Measurements from ENCODE around the gene GBE1. TPM values are rescaled to one million over a fixed set of nuclear protein-coding genes. Genes with fewer than 3 reads are reported as not detected.
A peak's percentile ranks its signal among the peaks of the same experiment; 100 is the strongest.

The GBE1 gene
- total and polyA plus RNA-seq, 11 donors = 32.3 to 204 (median 95.9) TPM

DNA sequence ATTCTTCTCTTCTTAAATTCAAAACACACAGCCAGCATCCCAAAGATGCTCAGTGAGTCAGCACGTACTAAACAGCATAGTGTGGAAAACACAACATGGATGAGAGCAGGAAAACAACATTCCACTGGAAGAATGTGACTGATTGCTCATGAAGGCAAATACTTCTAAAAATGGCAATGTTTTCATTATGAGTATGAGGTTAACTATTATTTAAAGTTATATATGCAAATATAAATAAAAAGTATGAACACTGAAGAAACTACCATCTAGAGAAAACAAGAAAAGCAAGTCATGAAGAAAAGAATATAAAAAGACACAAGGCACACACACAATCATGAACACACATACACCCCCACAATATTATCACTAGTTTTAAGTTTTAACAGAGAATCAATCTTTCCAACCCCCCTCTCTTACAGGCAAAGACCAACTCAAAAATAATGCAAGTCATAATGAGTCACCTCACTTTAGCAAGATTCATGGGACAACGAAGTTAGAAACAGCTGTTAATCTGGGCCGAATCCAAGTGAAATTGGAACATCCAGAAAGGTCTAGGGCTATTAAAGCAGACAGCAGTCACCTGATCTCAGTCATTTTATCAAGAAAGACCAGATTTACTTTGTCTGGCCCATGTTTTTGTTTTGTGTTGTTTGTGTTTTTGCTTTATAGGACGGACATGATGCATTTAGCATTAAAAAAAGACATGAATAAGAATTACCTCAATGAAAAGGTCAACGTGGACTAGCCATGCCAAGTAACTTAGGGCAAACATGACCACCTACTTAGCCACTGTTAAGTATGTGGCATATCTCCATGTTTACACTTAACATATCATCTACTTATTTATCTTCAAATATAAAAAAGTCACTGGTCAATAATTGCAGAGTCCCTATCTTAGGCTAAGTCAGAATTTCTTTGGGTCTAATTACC is 18.1 kb downstream of the GBE1 start:
- H3K27me3 ChIP-seq = no peaks in the 10 kb centered on the region
- peak; percentile 42 to 80 (median 61) for ATAC-seq
- no peaks in the 10 kb centered on the region for H3K9me3 ChIP-seq
- peak overlapping the region; percentile 24 to 85 (median 76) for H3K27ac ChIP-seq
- peak in 1 of 5 donors; percentile 35 for DNase-seq
- no peaks in the 10 kb centered on the region for H3K36me3 ChIP-seq
- H3K4me3 ChIP-seq = no peak overlapping the region
- 39 to 43% (median 41%) methylated on average over 5 of the region's 5 CpGs for WGBS, 4 donors
- TF ChIP-seq POLR2A (IDR thresholded peaks at IDR 0.05) = no peak
- TF ChIP-seq, protein P1, sequence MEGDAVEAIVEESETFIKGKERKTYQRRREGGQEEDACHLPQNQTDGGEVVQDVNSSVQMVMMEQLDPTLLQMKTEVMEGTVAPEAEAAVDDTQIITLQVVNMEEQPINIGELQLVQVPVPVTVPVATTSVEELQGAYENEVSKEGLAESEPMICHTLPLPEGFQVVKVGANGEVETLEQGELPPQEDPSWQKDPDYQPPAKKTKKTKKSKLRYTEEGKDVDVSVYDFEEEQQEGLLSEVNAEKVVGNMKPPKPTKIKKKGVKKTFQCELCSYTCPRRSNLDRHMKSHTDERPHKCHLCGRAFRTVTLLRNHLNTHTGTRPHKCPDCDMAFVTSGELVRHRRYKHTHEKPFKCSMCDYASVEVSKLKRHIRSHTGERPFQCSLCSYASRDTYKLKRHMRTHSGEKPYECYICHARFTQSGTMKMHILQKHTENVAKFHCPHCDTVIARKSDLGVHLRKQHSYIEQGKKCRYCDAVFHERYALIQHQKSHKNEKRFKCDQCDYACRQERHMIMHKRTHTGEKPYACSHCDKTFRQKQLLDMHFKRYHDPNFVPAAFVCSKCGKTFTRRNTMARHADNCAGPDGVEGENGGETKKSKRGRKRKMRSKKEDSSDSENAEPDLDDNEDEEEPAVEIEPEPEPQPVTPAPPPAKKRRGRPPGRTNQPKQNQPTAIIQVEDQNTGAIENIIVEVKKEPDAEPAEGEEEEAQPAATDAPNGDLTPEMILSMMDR (IDR thresholded peaks at IDR 0.05) = no peak
- intact Hi-C loops (cut with DNase I) = loop anchor here in 1 of 10 donors (5.0 kb wide), 1 partner anchor 36 kb away; no protein-coding TSS in a partner anchor
- H3K4me1 ChIP-seq = peaks cover 5 to 62% (median 47%) of the 10 kb centered on the region in 12 donors

DNA sequence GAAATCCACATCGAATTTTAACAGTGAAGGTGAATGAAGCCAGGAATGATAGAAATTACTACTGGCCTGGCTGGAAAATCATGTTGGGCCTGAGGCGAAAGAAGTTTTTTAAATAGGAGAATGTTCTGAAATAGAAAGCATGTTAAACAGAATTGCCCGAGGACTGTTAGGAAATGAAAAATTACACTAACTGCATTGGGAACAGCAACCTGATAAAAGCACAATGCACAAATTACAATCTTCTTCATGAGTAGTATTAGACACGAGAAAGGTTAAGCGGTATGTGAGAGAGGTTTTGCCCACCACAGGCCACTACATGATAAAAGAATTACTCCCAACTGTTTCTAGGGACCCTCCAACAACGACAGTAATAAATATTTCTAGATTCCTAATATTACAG is 18.9 kb downstream of the GBE1 start:
- H3K4me1 ChIP-seq = peaks cover 5 to 62% (median 47%) of the 10 kb centered on the region in 12 donors
- peak overlapping the region in 1 of 12 donors; percentile 4 for H3K4me3 ChIP-seq
- no peaks in the 10 kb centered on the region for H3K36me3 ChIP-seq
- DNase-seq = no peak
- no peaks in the 10 kb centered on the region for H3K27me3 ChIP-seq
- TF ChIP-seq, protein P1 (IDR thresholded peaks at IDR 0.05) = no peak
- no peak for TF ChIP-seq POLR2A (IDR thresholded peaks at IDR 0.05)
- no peaks in the 10 kb centered on the region for H3K9me3 ChIP-seq
- H3K27ac ChIP-seq = peak overlapping the region; percentile 24 to 85 (median 76)
- WGBS, 4 donors = 55 to 76% (median 65%) methylated on average over 6 of the region's 6 CpGs
- no peak for ATAC-seq
- intact Hi-C loops (cut with DNase I) = loop anchor here in 1 of 10 donors (5.0 kb wide), 1 partner anchor 35 kb away; no protein-coding TSS in a partner anchor

DNA sequence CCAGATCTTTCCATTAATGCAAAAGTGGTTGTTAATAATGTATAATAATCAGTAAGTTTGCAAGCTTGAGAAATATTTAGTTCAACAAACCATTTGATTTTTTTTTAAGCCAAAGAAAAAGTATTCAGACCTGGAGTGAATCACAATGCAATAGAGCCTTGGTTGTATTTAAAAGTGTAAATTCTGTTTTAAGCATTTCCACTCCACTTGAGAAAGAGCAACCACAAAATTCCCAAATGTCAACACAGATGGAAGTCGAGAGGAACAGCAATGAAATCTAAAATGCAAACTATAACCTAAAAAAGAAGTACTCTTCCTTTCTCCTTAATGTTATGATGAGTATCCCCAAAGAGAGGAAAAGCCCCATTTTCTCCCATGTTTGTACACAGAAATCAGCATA is 20.2 kb downstream of the GBE1 start:
- intact Hi-C loops (cut with DNase I) = loop anchor here in 1 of 10 donors (5.0 kb wide), 1 partner anchor 34 kb away; no protein-coding TSS in a partner anchor
- no peak for ATAC-seq

More for the DNA sequence above, 20.2 kb downstream of the GBE1 start:
- Histone ChIP-seq H3K9me3 (no peaks in the 10 kb centered on the region), H3K27me3 (no peaks in the 10 kb centered on the region), H3K4me3 (no peak overlapping the region), H3K27ac (peak overlapping the region in 10 of 12 donors; percentile 2 to 85 (median 48)), H3K4me1 (peaks cover 5 to 60% (median 46%) of the 10 kb centered on the region in 12 donors), H3K36me3 (no peaks in the 10 kb centered on the region)
- WGBS, 4 donors = 35 to 56% (median 35%) methylated on average over 1 of the region's 1 CpG
- DNase-seq = no peak
- TF ChIP-seq, protein P1 (IDR thresholded peaks at IDR 0.05) = no peak
- no peak for TF ChIP-seq POLR2A (IDR thresholded peaks at IDR 0.05)
